ENCODE measurements around the gene RNF180.

DNA sequence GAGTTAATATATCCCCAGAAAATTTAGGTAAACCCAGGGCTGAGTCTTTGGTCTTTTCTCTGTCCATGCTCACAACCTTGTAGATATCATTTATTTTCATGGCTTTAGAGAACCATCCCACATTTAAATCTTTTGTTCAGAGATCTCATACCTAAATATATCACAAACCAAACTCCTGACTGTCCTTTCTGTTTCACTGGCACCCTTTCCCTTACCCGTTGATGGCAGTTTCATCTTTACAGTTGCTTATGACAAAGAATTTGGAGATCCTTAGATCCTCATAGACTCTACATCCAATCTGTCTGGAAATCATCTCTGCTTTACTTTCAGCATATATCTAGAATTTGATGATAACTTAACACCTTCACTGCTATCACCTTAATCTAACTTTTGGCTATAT is 19.2 kb downstream of the RNF180 start:
- TF ChIP-seq, protein P1, sequence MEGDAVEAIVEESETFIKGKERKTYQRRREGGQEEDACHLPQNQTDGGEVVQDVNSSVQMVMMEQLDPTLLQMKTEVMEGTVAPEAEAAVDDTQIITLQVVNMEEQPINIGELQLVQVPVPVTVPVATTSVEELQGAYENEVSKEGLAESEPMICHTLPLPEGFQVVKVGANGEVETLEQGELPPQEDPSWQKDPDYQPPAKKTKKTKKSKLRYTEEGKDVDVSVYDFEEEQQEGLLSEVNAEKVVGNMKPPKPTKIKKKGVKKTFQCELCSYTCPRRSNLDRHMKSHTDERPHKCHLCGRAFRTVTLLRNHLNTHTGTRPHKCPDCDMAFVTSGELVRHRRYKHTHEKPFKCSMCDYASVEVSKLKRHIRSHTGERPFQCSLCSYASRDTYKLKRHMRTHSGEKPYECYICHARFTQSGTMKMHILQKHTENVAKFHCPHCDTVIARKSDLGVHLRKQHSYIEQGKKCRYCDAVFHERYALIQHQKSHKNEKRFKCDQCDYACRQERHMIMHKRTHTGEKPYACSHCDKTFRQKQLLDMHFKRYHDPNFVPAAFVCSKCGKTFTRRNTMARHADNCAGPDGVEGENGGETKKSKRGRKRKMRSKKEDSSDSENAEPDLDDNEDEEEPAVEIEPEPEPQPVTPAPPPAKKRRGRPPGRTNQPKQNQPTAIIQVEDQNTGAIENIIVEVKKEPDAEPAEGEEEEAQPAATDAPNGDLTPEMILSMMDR (conservative IDR thresholded peaks at IDR 0.05; ENCODE audit: low read length) = no peak
- no peak for TF ChIP-seq EZH2phosphoT487 (IDR thresholded peaks at IDR 0.05; ENCODE audit: borderline replicate concordance)

All from Loucy (cell line).